GM12878 (cell line): ENCODE data around the gene HIBCH. TPM values are rescaled to one million over a fixed set of nuclear protein-coding genes. Genes with fewer than 3 reads are reported as not detected.

ENCODE experiments used
- ATAC-seq: fragments of 200-7000 bp; cut with Tn5 transposase; 3 replicates; pipeline ENCODE4 v1.9.1; 2020; ENCODE audit warnings: mild to moderate bottlenecking, moderate library complexity
- BruUV-seq: library from RNA; stranded (reverse); fragments of 400-500 nt; replicated peaks from 2 replicates; lab custom pipeline; 2021; lab: Mats Ljungman, UMichigan
- CTCF ChIA-PET: fragments of 300-600 bp; sonication (Branson Sonifier 250); formaldehyde crosslinking; extraction: SDS; loops from one replicate; lab custom pipeline; 2021; ENCODE audit warnings: inconsistent platforms; lab: Yijun Ruan, JAX
- POLR2A ChIA-PET: fragments of 350-600 bp; formaldehyde crosslinking; extraction: SDS; loops from one replicate; lab custom pipeline; 2021; ENCODE audit warnings: inconsistent platforms; lab: Charles Lee
- RAD21 ChIA-PET: fragments of 300-600 bp; sonication (Branson Sonifier 250); formaldehyde crosslinking; loops from one replicate; lab custom pipeline; 2023; ENCODE audit warnings: antibody characterized with exemption; ENCODE audit not compliant: unreplicated experiment; lab: Charles Lee
- SMC1A ChIA-PET: fragments of 300-600 bp; sonication (Branson Sonifier 250); formaldehyde crosslinking; loops from one replicate; lab custom pipeline; 2023; ENCODE audit not compliant: unreplicated experiment, uncharacterized antibody; lab: Charles Lee
- DNase-seq: peaks from one replicate; pipeline ENCODE4 v3.0.0-alpha.2; 2011; ENCODE audit warnings: low read depth, low spot score
- FAIRE-seq: peaks from 3 replicates; lab custom pipeline; 2011; peaks lifted over from hg19 to GRCh38; lab: Jason Lieb, UNC
- H2AFZ ChIP-seq: 2 replicates; pipeline ENCODE4 v1.6.0; 2011; ENCODE audit warnings: low read depth, low read length, control low read depth; ENCODE audit not compliant: control insufficient read depth
- H3K27ac ChIP-seq: 2 replicates; pipeline ENCODE4 v1.5.1; 2011; ENCODE audit warnings: control low read depth; ENCODE audit not compliant: control insufficient read depth, insufficient read depth
- H3K27me3 ChIP-seq, 2 experiments: replicated peaks in 1 of 2; 2 replicates each; pipeline versions ENCODE4 v1.6.0 to v1.6.1; 2011; ENCODE audit warnings: low read length in 1 of 2; ENCODE audit not compliant: control insufficient read depth in 2 of 2, insufficient read depth in 2 of 2
- H3K36me3 ChIP-seq, 2 experiments: 2 replicates each; pipeline ENCODE4 v1.5.1; 2011; ENCODE audit warnings: low read length in 1 of 2; ENCODE audit not compliant: control insufficient read depth in 2 of 2, insufficient read depth in 2 of 2
- H3K4me1 ChIP-seq: 2 replicates; pipeline ENCODE4 v1.6.1; 2011; ENCODE audit warnings: mild to moderate bottlenecking, low read length, moderate library complexity, mixed read lengths; ENCODE audit not compliant: control insufficient read depth, insufficient read depth
- H3K4me2 ChIP-seq: 2 replicates; pipeline ENCODE4 v1.6.0; 2011; ENCODE audit warnings: control low read depth; ENCODE audit not compliant: control insufficient read depth, insufficient read depth
- H3K4me3 ChIP-seq: fragments of 200-600 bp; sonication (generic); 2 replicates; pipeline ENCODE4 v1.5.1; 2016
- H3K79me2 ChIP-seq: 2 replicates; pipeline ENCODE4 v1.6.0; 2011; ENCODE audit warnings: low read length; ENCODE audit not compliant: control insufficient read depth, insufficient read depth
- H3K9ac ChIP-seq: 2 replicates; pipeline ENCODE4 v1.8.0; 2011; ENCODE audit warnings: low read length, control low read depth, mixed read lengths; ENCODE audit not compliant: control insufficient read depth, insufficient read depth
- H3K9me3 ChIP-seq: replicated peaks from 3 replicates; pipeline ENCODE4 v1.5.1; 2011; ENCODE audit warnings: mild to moderate bottlenecking, low read length; ENCODE audit not compliant: control insufficient read depth, insufficient read depth
- H4K20me1 ChIP-seq: 2 replicates; pipeline ENCODE4 v1.6.0; 2011; ENCODE audit not compliant: control insufficient read depth, insufficient read depth
- ASH2L ChIP-seq: fragments of 300-600, 200-600 bp; sonication (generic); IDR thresholded peaks from 2 replicates; pipeline ENCODE4 v1.6.1; 2017; ENCODE audit warnings: low read depth, mild to moderate bottlenecking, borderline replicate concordance
- HSF1 ChIP-seq: fragments of 150-350 bp; IDR thresholded peaks from 2 replicates; pipeline ENCODE4 v1.6.1; 2014; ENCODE audit warnings: mild to moderate bottlenecking, low read depth, low read length
- JUND ChIP-seq: IDR thresholded peaks from 2 replicates; pipeline ENCODE4 v1.6.1; 2012; ENCODE audit warnings: low read depth, mild to moderate bottlenecking, low read length, improper control_type of control experiment, moderate library complexity
- MEF2A ChIP-seq: IDR thresholded peaks from 2 replicates; pipeline ENCODE4 v1.6.1; 2011; ENCODE audit warnings: low read depth, mild to moderate bottlenecking, low read length, moderate library complexity; ENCODE audit not compliant: insufficient read depth
- NRF1 ChIP-seq: conservative IDR thresholded peaks from 2 replicates; pipeline ENCODE4 v1.6.1; 2011; ENCODE audit warnings: mild to moderate bottlenecking, low read depth, low read length, improper control_type of control experiment
- POLR2AphosphoS5 ChIP-seq: IDR thresholded peaks from 2 replicates; pipeline ENCODE4 v1.6.1; 2011; ENCODE audit warnings: mild to moderate bottlenecking, low read length, inconsistent platforms
- STAT3 ChIP-seq: IDR thresholded peaks from 2 replicates; pipeline ENCODE4 v1.6.1; 2011; ENCODE audit warnings: low read depth, low read length, improper control_type of control experiment
- ZNF217 ChIP-seq: fragments of 450-650 bp; IDR thresholded peaks from 2 replicates; pipeline ENCODE4 v1.6.1; 2017; ENCODE audit warnings: antibody characterized with exemption, mild to moderate bottlenecking
- whole genome bisulfite sequencing: methylation state at CpG from one replicate; pipeline ENCODE4 v1.1.6; 2016; ENCODE audit warnings: low lambda C conversion rate; ENCODE audit not compliant: insufficient replicate concordance, insufficient coverage; ENCODE audit errors: missing lambda C conversion rate; 5-methylcytosine and 5-hydroxymethylcytosine counted together
- in situ Hi-C: fragments of 300-500 bp; cut with MboI; formaldehyde crosslinking; loops from 9 replicates; pipeline ENCODE4 v1.14.3; 2018; ENCODE audit warnings: mixed read lengths
- intact Hi-C: fragments of 100-400 bp; cut with micrococcal nuclease; formaldehyde crosslinking; loops from one replicate; pipeline ENCODE4 v1.14.2; 2022; ENCODE audit not compliant: unreplicated experiment
- polyA plus RNA-seq, 11 experiments: library from polyadenylated mRNA; depleted of rRNA in 4 of 11; unstranded in 6 of 11; stranded (reverse) in 5 of 11; fragments of >200 nt; fragmentation: Nextera tagmentation in 4 of 11; fragmentation: Illumina TruSeq in 1 of 11; extraction: Ambion mirVana in 4 of 11; extraction: Trizol in 1 of 11; gene quantifications; 1 replicate in 1 of 11; 2 replicates in 10 of 11; pipeline versions ENCODE4 v1.2.1 to v1.2.3, GENCODE V29; 2011 to 2016; ENCODE audit warnings: inconsistent platforms in 2 of 11, missing spikeins in 2 of 11, low read depth in 1 of 11
- total RNA-seq, 4 experiments: library from RNA; depleted of rRNA in 3 of 4; stranded (reverse); fragments of >200 nt in 3 of 4; fragmentation: Illumina TruSeq in 1 of 4; extraction: Trizol in 1 of 4; gene quantifications; 2 replicates each; pipeline versions ENCODE4 v1.2.1 to v1.2.3, GENCODE V29; 2013 to 2021

The HIBCH gene
- total and polyA plus RNA-seq, 10 of the 15 experiments (the other 5 are each of a cell fraction or from before 2014, with no cell fraction given), result 22.3 to 81.0 (median 37.4) TPM

- ChIA-PET SMC1A (interaction anchor here (0.7 to 5.3 kb wide), 5 partner anchors 7 to 160 kb away, joined by 3 to 46 read pairs (median 3); partner anchors contain the start of gene INPP1), CTCF (interaction anchor here (1.1 kb wide), 1 partner anchor 31 kb away, joined by 3 read pairs; no protein-coding TSS in a partner anchor), RAD21 (interaction anchor here (1.5 kb wide), 1 partner anchor 691 kb away, joined by 3 read pairs; the partner anchor contains the start of gene ASNSD1), POLR2A (no interaction called here)
- intact Hi-C loops (no loop called here), in situ Hi-C loops (no loop called here)
- Histone ChIP-seq H3K27me3 (no peaks in the 10 kb centered on the region), H3K79me2 (no peaks in the 10 kb centered on the region), H3K9me3 (no peaks in the 10 kb centered on the region), H3K4me2 (no peak overlapping the region), H3K36me3 (no peaks in the 10 kb centered on the region), H3K4me1 (no peaks in the 10 kb centered on the region), H3K27ac (no peak overlapping the region), H3K9ac (no peak overlapping the region), H4K20me1 (no peaks in the 10 kb centered on the region), H2AFZ (no peak overlapping the region), H3K4me3 (no peak overlapping the region)
- TF ChIP-seq POLR2AphosphoS5 (no peak), NRF1 (no peak), HSF1 (no peak), JUND (no peak), ASH2L (no peak), ZNF217 (no peak), MEF2A (no peak), STAT3 (no peak)
- ATAC-seq (no peak), DNase-seq (no peak), FAIRE-seq (no peak)
- BruUV-seq, result no TSS peak
- 100% methylated on average over 3 of the region's 3 CpGs for WGBS
Observed at GRCh38 chr2:190351955-190352354, 32.3 kb upstream of the HIBCH start.
